Measurements from ENCODE around the gene CST8. TPM values are rescaled to one million over a fixed set of nuclear protein-coding genes. Genes with fewer than 3 reads are reported as not detected.
"Not testable (repeated sequence)": the region's sequence is repeated elsewhere in the genome, so short reads cannot be mapped to it uniquely, and the experiment has no call there.

The CST8 gene
- total RNA-seq, 2 experiments from 2014 or later, result not detected

- Mint-ChIP-seq H3K4me1 (ENCODE audit: low read depth) (peaks cover 14% of the 10 kb centered on the region), H3K36me3 (ENCODE audit: low read depth) (no peaks in the 10 kb centered on the region), H3K27me3 (no peaks in the 10 kb centered on the region), H3K27ac (no peak overlapping the region), H3K4me3 (no peak overlapping the region), H3K9me3 (no peaks in the 10 kb centered on the region)
- no peaks in the 10 kb centered on the region for H3K27me3 ChIP-seq (ENCODE audit: control insufficient read depth in 1 of 2, insufficient read depth in 2 of 2, low read length in 2 of 2)
- peak in 1 of 14 experiments; percentile 53 for DNase-seq
- no peak for ATAC-seq (ENCODE audit: poor library complexity)
- peak overlapping the region in 1 of 2 donors; percentile 22 for H3K27ac ChIP-seq (ENCODE audit: low read depth in 1 of 2, low read length in 2 of 2)
- H3K36me3 ChIP-seq (ENCODE audit: insufficient read depth, low read length), result no peaks in the 10 kb centered on the region
- no peak overlapping the region for H3K4me3 ChIP-seq (ENCODE audit: low read length)
- H3K4me1 ChIP-seq (ENCODE audit: insufficient read depth, low read length), result peaks cover 13% of the 10 kb centered on the region
- POLR2A ChIA-PET, result no interaction called here
- TF ChIP-seq CTCF (IDR thresholded peaks at IDR 0.05), result no peak
- intact Hi-C loops (cut with DNase I, micrococcal nuclease), result no loop called here
- no peaks in the 10 kb centered on the region for H3K9me3 ChIP-seq (ENCODE audit: control insufficient read depth in 1 of 2, insufficient read depth in 1 of 2, low read length in 2 of 2)
- CTCF ChIA-PET, result no interaction called here
Measured at GRCh38 chr20:23456873-23457272, 34.0 kb upstream of the CST8 start.

GRCh38 chr20:23459461-23460150, 31.3 kb upstream of the CST8 start:
- Mint-ChIP-seq H3K36me3 (ENCODE audit: low read depth) (no peaks in the 10 kb centered on the region), H3K9me3 (peaks cover 2% of the 10 kb centered on the region), H3K27ac (no peak overlapping the region), H3K27me3 (peaks cover 9% of the 10 kb centered on the region), H3K4me3 (no peak overlapping the region), H3K4me1 (ENCODE audit: low read depth) (peaks cover 14% of the 10 kb centered on the region)
- DNase-seq (no peak), ATAC-seq (ENCODE audit: poor library complexity) (no peak)
- ChIA-PET CTCF (no interaction called here), POLR2A (no interaction called here)
- H3K4me3 ChIP-seq (ENCODE audit: low read length), result no peak overlapping the region
- no peak for TF ChIP-seq CTCF (IDR thresholded peaks at IDR 0.05)
- H3K27ac ChIP-seq (ENCODE audit: low read depth in 1 of 2, low read length in 2 of 2), result no peak overlapping the region
- no peaks in the 10 kb centered on the region for H3K9me3 ChIP-seq (ENCODE audit: control insufficient read depth in 1 of 2, insufficient read depth in 1 of 2, low read length in 2 of 2)
- H3K36me3 ChIP-seq (ENCODE audit: insufficient read depth, low read length), result no peaks in the 10 kb centered on the region
- H3K27me3 ChIP-seq (ENCODE audit: control insufficient read depth in 1 of 2, insufficient read depth in 2 of 2, low read length in 2 of 2), result peaks cover 0 to 2% of the 10 kb centered on the region in 2 experiments
- intact Hi-C loops (cut with DNase I, micrococcal nuclease), result no loop called here
- peaks cover 13% of the 10 kb centered on the region for H3K4me1 ChIP-seq (ENCODE audit: insufficient read depth, low read length)

GRCh38 chr20:23461180-23461579, 29.7 kb upstream of the CST8 start:
- ATAC-seq (ENCODE audit: poor library complexity), result no peak
- peaks cover 0 to 4% of the 10 kb centered on the region in 2 experiments for H3K27me3 ChIP-seq (ENCODE audit: control insufficient read depth in 1 of 2, insufficient read depth in 2 of 2, low read length in 2 of 2)
- H3K4me3 ChIP-seq (ENCODE audit: low read length), result no peak overlapping the region
- peaks cover 10% of the 10 kb centered on the region for H3K4me1 ChIP-seq (ENCODE audit: insufficient read depth, low read length)
- Mint-ChIP-seq H3K9me3 (peaks cover 4% of the 10 kb centered on the region), H3K36me3 (ENCODE audit: low read depth) (no peaks in the 10 kb centered on the region), H3K4me1 (ENCODE audit: low read depth) (peaks cover 8% of the 10 kb centered on the region), H3K4me3 (no peak overlapping the region), H3K27ac (no peak overlapping the region), H3K27me3 (peaks cover 14% of the 10 kb centered on the region)
- intact Hi-C loops (cut with DNase I, micrococcal nuclease), result no loop called here
- H3K9me3 ChIP-seq (ENCODE audit: control insufficient read depth in 1 of 2, insufficient read depth in 1 of 2, low read length in 2 of 2), result peaks cover 3 to 5% of the 10 kb centered on the region in 2 experiments
- CTCF ChIA-PET, result no interaction called here
- DNase-seq, result no peak
- H3K27ac ChIP-seq (ENCODE audit: low read depth in 1 of 2, low read length in 2 of 2), result no peak overlapping the region
- POLR2A ChIA-PET, result no interaction called here
- TF ChIP-seq CTCF (IDR thresholded peaks at IDR 0.05), result no peak
- no peaks in the 10 kb centered on the region for H3K36me3 ChIP-seq (ENCODE audit: insufficient read depth, low read length)

- H3K27ac Mint-ChIP-seq; CTCF ChIA-PET; H3K4me3 ChIP-seq (ENCODE audit: low read length); intact Hi-C loops (cut with DNase I, micrococcal nuclease); H3K27ac ChIP-seq (ENCODE audit: low read depth in 1 of 2, low read length in 2 of 2); H3K27me3 ChIP-seq (ENCODE audit: control insufficient read depth in 1 of 2, insufficient read depth in 2 of 2, low read length in 2 of 2); H3K4me1 Mint-ChIP-seq (ENCODE audit: low read depth); H3K36me3 Mint-ChIP-seq (ENCODE audit: low read depth); ATAC-seq (ENCODE audit: poor library complexity); H3K4me1 ChIP-seq (ENCODE audit: insufficient read depth, low read length); H3K36me3 ChIP-seq (ENCODE audit: insufficient read depth, low read length); DNase-seq; POLR2A ChIA-PET; H3K4me3 Mint-ChIP-seq: not testable (repeated sequence)
- peaks cover 8 to 19% of the 10 kb centered on the region in 2 experiments for H3K9me3 ChIP-seq (ENCODE audit: control insufficient read depth in 1 of 2, insufficient read depth in 1 of 2, low read length in 2 of 2)
- peaks cover 20% of the 10 kb centered on the region for H3K27me3 Mint-ChIP-seq
- peaks cover 14% of the 10 kb centered on the region for H3K9me3 Mint-ChIP-seq
Measured at GRCh38 chr20:23466961-23467360, 24.0 kb upstream of the CST8 start.

GRCh38 chr20:23472306-23472705, 18.6 kb upstream of the CST8 start:
- H3K27ac ChIP-seq (ENCODE audit: low read depth in 1 of 2, low read length in 2 of 2); H3K4me3 ChIP-seq (ENCODE audit: low read length); intact Hi-C loops (cut with DNase I, micrococcal nuclease); CTCF ChIA-PET; POLR2A ChIA-PET; H3K9me3 Mint-ChIP-seq; H3K36me3 Mint-ChIP-seq (ENCODE audit: low read depth); H3K27ac Mint-ChIP-seq; H3K4me1 ChIP-seq (ENCODE audit: insufficient read depth, low read length); H3K4me3 Mint-ChIP-seq; H3K27me3 ChIP-seq (ENCODE audit: control insufficient read depth in 1 of 2, insufficient read depth in 2 of 2, low read length in 2 of 2); H3K9me3 ChIP-seq (ENCODE audit: control insufficient read depth in 1 of 2, insufficient read depth in 1 of 2, low read length in 2 of 2); DNase-seq; H3K36me3 ChIP-seq (ENCODE audit: insufficient read depth, low read length); H3K4me1 Mint-ChIP-seq (ENCODE audit: low read depth); H3K27me3 Mint-ChIP-seq; ATAC-seq (ENCODE audit: poor library complexity): not testable (repeated sequence)
